ENCODE data around the gene PSMD14.

GRCh38 chr2:161448431-161448830 is 140.2 kb downstream of the PSMD14 start:
- no peak for TF ChIP-seq EP300 (IDR thresholded peaks at IDR 0.05)
- TF ChIP-seq CTCF (IDR thresholded peaks at IDR 0.05): no peak
- no peak for TF ChIP-seq POLR2A (IDR thresholded peaks at IDR 0.05)
- no peak for TF ChIP-seq POLR2AphosphoS5 (IDR thresholded peaks at IDR 0.05)
